Epithelial cell of proximal tubule (primary cell): ENCODE results near the gene PAXIP1. TPM values are rescaled to one million over a fixed set of nuclear protein-coding genes. Genes with fewer than 3 reads are reported as not detected.
A peak's percentile ranks its signal among the peaks of the same experiment; 100 is the strongest.
"Not testable (repeated sequence)": the region's sequence is repeated elsewhere in the genome, so short reads cannot be mapped to it uniquely, and the experiment has no call there.

Experiments used
- DNase-seq: peaks from one replicate; pipeline ENCODE4 v3.0.0-alpha.2; 2011; ENCODE audit warnings: low read depth
- H3K4me3 ChIP-seq: 2 replicates; pipeline ENCODE4 v1.5.1; 2011; ENCODE audit warnings: low read depth, mild to moderate bottlenecking, low read length
- total RNA-seq: library from RNA; depleted of rRNA; stranded (reverse); fragments of >200 nt; gene quantifications from 2 replicates; pipeline ENCODE4 v1.2.3, GENCODE V29; 2015
- TF ChIP-seq, protein P1 (sequence below): conservative IDR thresholded peaks from 2 replicates; pipeline ENCODE4 v1.5.1; 2012; ENCODE audit warnings: low read depth, mild to moderate bottlenecking, low read length

Gene PAXIP1
- total RNA-seq, 1 donor from 2014 or later: 14.5 TPM

DNA sequence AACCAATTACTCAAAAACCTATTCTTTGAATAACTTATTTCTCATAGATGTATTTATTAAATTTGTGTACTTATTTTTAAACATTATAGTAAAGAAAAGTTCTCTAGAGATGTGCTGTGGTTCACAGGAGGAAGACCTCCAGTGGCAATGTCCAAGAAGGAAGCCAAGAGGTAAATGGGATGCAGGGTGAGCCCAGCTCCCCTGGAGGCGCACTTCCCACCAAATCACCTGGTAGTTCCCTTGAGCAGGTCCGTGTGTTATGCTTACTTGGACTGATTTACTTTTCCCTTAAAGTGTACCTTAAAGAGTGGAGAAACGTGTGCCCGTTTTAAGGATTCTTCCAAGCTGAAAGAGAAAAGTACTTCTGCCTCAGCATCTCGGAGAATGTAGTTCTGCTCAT, 55.3 kb downstream of the PAXIP1 start:
- DNase-seq: no peak
- H3K4me3 ChIP-seq: no peak overlapping the region
- TF ChIP-seq, protein P1, sequence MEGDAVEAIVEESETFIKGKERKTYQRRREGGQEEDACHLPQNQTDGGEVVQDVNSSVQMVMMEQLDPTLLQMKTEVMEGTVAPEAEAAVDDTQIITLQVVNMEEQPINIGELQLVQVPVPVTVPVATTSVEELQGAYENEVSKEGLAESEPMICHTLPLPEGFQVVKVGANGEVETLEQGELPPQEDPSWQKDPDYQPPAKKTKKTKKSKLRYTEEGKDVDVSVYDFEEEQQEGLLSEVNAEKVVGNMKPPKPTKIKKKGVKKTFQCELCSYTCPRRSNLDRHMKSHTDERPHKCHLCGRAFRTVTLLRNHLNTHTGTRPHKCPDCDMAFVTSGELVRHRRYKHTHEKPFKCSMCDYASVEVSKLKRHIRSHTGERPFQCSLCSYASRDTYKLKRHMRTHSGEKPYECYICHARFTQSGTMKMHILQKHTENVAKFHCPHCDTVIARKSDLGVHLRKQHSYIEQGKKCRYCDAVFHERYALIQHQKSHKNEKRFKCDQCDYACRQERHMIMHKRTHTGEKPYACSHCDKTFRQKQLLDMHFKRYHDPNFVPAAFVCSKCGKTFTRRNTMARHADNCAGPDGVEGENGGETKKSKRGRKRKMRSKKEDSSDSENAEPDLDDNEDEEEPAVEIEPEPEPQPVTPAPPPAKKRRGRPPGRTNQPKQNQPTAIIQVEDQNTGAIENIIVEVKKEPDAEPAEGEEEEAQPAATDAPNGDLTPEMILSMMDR: no peak

DNA sequence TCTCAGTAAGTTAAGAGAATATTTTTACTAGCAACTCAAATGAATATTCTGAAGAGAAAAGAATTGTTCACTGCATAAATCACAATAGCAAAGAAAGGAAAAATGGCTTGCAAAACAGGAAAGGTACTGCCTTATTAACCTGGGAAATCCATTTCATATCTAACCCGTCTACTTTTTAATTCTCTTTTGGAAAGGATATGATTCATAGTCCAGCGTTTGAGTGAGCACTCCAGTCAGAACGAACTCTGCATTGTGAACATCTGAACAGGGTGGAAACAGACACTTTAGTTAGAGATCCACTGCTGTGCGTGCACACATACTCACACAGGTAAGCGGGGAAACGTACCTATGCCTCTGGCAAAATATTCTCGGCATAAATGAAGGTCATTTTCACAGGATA, 56.8 kb downstream of the PAXIP1 start:
- DNase-seq: no peak
- TF ChIP-seq, protein P1: no peak
- no peak overlapping the region for H3K4me3 ChIP-seq

DNA sequence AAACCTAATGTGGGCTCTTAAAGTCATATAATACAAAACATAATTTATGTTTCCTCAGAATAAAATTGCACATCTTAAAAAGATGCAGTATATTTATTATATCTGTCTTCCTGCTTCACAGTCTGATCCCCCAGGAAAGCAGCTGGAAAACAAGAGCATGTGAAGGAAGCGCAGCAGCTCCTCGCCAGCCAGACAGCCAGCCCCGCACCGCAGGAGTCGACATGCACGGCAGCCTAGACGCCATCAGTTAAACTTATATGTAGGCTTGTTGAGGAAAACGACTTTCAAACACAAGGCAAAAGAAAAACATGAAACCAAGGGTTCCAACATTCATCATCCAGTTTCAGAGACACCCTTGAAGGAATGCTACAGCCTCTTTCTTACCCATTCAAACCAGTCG, 59.0 kb downstream of the PAXIP1 start:
- no peak overlapping the region for H3K4me3 ChIP-seq
- TF ChIP-seq, protein P1: no peak
- no peak for DNase-seq

DNA sequence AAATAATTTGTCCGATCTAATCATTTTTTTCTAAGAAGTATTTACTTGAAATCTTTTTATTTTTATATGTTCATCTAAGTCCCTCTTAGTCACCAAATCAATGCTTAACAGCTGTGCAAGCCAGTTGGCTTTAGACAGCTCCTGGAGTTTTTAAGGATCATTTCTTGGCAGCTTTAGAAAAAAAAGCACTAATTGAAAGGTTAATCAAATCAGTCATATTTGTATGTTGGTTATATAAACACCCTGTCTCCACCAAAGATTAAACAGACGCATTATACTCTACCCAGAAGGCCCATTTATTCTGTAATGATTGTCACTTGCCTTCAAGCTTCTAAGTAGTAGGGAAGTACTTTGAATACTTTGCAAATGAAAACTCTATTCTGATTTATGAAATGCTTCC, 60.2 kb downstream of the PAXIP1 start:
- TF ChIP-seq, protein P1: no peak
- DNase-seq: no peak
- no peak overlapping the region for H3K4me3 ChIP-seq

DNA sequence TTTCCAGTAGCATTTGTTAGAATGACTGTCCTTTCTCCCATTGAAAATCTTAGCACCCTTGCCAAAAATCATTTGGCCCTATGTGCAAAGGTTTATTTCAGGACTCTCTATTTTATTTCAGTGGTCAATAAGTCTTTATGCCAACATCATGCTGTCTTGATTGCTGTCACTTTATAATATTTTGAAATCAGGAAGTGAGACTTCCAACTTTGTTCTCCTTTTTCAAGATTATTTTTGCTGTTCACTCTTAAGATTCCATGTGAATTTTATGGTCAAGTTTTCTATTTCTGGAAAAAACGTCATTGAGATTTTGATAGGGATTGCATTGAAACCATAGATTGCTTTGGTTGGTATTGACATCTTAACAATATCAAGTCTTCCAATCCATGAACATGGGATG, 65.1 kb downstream of the PAXIP1 start:
- TF ChIP-seq, protein P1: no peak

DNA sequence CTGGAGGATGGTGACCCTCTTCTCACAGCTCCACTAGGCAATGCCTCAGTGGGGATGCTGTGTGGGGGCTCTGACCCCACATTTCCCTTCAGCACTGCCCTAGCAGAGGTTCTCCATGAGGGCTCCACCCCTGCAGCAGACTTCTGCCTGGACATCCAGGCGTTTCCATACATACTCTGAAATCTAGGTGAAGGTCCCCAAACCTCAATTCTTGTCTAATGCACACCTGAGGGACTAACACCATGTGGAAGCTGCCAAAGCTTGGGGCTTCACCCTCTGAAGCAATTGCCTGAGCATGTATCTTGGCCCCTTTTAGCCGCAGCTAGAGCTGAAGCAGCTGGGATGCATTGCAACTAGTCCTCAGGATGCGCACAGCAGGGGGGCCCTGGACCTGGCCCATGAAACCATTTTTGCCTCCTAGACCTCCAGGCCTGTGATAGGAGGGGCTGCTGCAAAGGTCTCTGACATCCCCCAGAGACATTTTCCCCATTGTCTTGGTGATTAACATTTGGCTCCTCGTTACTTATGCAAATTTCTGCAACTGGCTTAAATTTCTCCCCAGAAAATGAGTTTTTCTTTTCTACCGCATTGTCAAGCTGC, 68.5 kb downstream of the PAXIP1 start:
- DNase-seq: not testable (repeated sequence)

More for the DNA sequence above, 65.1 kb downstream of the PAXIP1 start:
- no peak overlapping the region for H3K4me3 ChIP-seq
- DNase-seq: no peak

DNA sequence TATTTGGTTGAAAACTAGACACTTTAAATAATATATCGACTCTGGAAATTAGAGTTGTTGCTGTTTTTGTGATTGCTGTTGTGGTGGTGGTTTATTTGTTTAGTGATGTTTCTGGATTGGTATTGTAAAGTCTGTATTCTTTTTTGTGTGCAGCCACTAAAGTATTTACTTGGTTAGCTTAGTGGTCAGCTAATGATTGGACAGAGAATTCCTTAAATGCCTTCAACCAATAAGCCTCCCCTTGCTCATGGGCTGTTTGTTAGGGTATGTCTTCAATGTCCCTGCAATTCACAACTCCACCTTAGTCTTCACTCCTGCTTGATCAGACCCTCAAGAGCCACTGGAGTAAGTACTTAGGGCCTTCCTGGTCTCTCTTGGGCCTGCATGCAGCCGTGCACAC, 71.0 kb downstream of the PAXIP1 start:
- TF ChIP-seq, protein P1: no peak
- peak; percentile 33 for DNase-seq
- H3K4me3 ChIP-seq: no peak overlapping the region

More for the DNA sequence above, 68.5 kb downstream of the PAXIP1 start:
- H3K4me3 ChIP-seq: not testable (repeated sequence)
